Measurements from ENCODE around the gene MRPL19.
A peak's percentile ranks its signal among the peaks of the same experiment; 100 is the strongest.

Gene MRPL19

GRCh38 chr2:75703589-75704287, 57.2 kb downstream of the MRPL19 start:
- ATAC-seq (ENCODE audit: insufficient read depth, low read depth) (no peak), DNase-seq (no peak)
- Histone ChIP-seq H3K27me3 (ENCODE audit: insufficient read depth, low read length, poor library complexity) (no peaks in the 10 kb centered on the region), H3K79me2 (ENCODE audit: insufficient read depth, low read length) (peaks cover 23% of the 10 kb centered on the region), H2AFZ (ENCODE audit: low read depth, low read length) (no peak overlapping the region), H3K4me2 (ENCODE audit: insufficient read depth, low read length) (no peak overlapping the region), H3K9me3 (ENCODE audit: insufficient read depth, low read length, severe bottlenecking) (no peaks in the 10 kb centered on the region), H3K9ac (ENCODE audit: low read depth, low read length) (no peak overlapping the region), H3K36me3 (ENCODE audit: insufficient read depth, low read length) (peaks cover 78% of the 10 kb centered on the region), H3K27ac (ENCODE audit: low read length) (no peak overlapping the region), H3K4me3 (ENCODE audit: low read depth in 1 of 2, low read length in 2 of 2) (no peak overlapping the region), H4K20me1 (ENCODE audit: insufficient read depth, low read length) (no peaks in the 10 kb centered on the region), H3K4me1 (ENCODE audit: insufficient read depth, low read length) (peaks cover 13% of the 10 kb centered on the region)
- TF ChIP-seq EZH2 (IDR thresholded peaks at IDR 0.05; ENCODE audit: borderline replicate concordance, low read depth, low read length, severe bottlenecking) (no peak), CTCF (IDR thresholded peaks at IDR 0.05; ENCODE audit: borderline replicate concordance, extremely low read depth, low read length, poor library complexity, severe bottlenecking) (no peak)

GRCh38 chr2:75705921-75706320, 59.3 kb downstream of the MRPL19 start:
- Histone ChIP-seq H2AFZ (ENCODE audit: low read depth, low read length) (no peak overlapping the region), H3K27me3 (ENCODE audit: insufficient read depth, low read length, poor library complexity) (no peaks in the 10 kb centered on the region), H3K4me1 (ENCODE audit: insufficient read depth, low read length) (peaks cover 27% of the 10 kb centered on the region), H3K4me2 (ENCODE audit: insufficient read depth, low read length) (no peak overlapping the region), H4K20me1 (ENCODE audit: insufficient read depth, low read length) (no peaks in the 10 kb centered on the region), H3K79me2 (ENCODE audit: insufficient read depth, low read length) (peaks cover 44% of the 10 kb centered on the region), H3K27ac (ENCODE audit: low read length) (no peak overlapping the region), H3K9ac (ENCODE audit: low read depth, low read length) (no peak overlapping the region), H3K9me3 (ENCODE audit: insufficient read depth, low read length, severe bottlenecking) (no peaks in the 10 kb centered on the region), H3K4me3 (ENCODE audit: low read depth in 1 of 2, low read length in 2 of 2) (no peak overlapping the region), H3K36me3 (ENCODE audit: insufficient read depth, low read length) (peaks cover 56% of the 10 kb centered on the region)
- TF ChIP-seq CTCF (IDR thresholded peaks at IDR 0.05; ENCODE audit: borderline replicate concordance, extremely low read depth, low read length, poor library complexity, severe bottlenecking) (no peak), EZH2 (IDR thresholded peaks at IDR 0.05; ENCODE audit: borderline replicate concordance, low read depth, low read length, severe bottlenecking) (no peak)
- no peak for ATAC-seq (ENCODE audit: insufficient read depth, low read depth)
- no peak for DNase-seq

GRCh38 chr2:75707901-75708300, 61.3 kb downstream of the MRPL19 start:
- Histone ChIP-seq H3K27ac (ENCODE audit: low read length) (no peak overlapping the region), H3K27me3 (ENCODE audit: insufficient read depth, low read length, poor library complexity) (no peaks in the 10 kb centered on the region), H3K36me3 (ENCODE audit: insufficient read depth, low read length) (peaks cover 36% of the 10 kb centered on the region), H3K79me2 (ENCODE audit: insufficient read depth, low read length) (peaks cover 49% of the 10 kb centered on the region), H3K9me3 (ENCODE audit: insufficient read depth, low read length, severe bottlenecking) (no peaks in the 10 kb centered on the region), H3K4me3 (ENCODE audit: low read depth in 1 of 2, low read length in 2 of 2) (peak overlapping the region in 1 of 2 experiments; percentile 18; a peak in 1 of 4 replicates), H4K20me1 (ENCODE audit: insufficient read depth, low read length) (no peaks in the 10 kb centered on the region), H3K4me1 (ENCODE audit: insufficient read depth, low read length) (peaks cover 37% of the 10 kb centered on the region), H2AFZ (ENCODE audit: low read depth, low read length) (no peak overlapping the region), H3K4me2 (ENCODE audit: insufficient read depth, low read length) (peak overlapping the region; percentile 50; the same call in 1 of the 2 replicates), H3K9ac (ENCODE audit: low read depth, low read length) (no peak overlapping the region)
- ATAC-seq (ENCODE audit: insufficient read depth, low read depth): no peak
- no peak for DNase-seq
- TF ChIP-seq CTCF (IDR thresholded peaks at IDR 0.05; ENCODE audit: borderline replicate concordance, extremely low read depth, low read length, poor library complexity, severe bottlenecking): no peak
- no peak for TF ChIP-seq EZH2 (IDR thresholded peaks at IDR 0.05; ENCODE audit: borderline replicate concordance, low read depth, low read length, severe bottlenecking)
